ENCODE measurements around the gene DHFR2.

Gene DHFR2

DNA sequence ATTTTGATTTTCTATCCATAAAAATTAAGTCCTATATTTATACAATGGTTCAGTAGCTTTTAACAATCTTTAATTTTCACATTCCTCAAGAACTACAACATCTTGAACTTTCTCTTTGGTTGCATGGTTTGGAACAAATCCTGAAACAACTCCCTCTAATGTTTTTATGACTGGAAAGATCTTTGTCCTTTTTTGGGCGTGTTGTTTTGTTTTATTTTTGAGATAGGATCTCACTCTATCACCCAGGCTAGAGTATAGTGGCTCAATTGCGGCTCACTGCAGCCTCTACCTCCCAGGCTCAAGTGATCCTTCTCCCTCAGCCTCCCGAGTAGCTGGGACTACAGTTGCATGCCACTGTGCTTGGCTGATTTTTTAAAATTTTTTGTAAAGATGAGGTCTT is 38.3 kb downstream of the DHFR2 start:
- DNase-seq (ENCODE audit: low spot score) = no peak
- H3K27ac ChIP-seq (ENCODE audit: poor library complexity, severe bottlenecking) = no peak overlapping the region
- TF ChIP-seq, protein P1, sequence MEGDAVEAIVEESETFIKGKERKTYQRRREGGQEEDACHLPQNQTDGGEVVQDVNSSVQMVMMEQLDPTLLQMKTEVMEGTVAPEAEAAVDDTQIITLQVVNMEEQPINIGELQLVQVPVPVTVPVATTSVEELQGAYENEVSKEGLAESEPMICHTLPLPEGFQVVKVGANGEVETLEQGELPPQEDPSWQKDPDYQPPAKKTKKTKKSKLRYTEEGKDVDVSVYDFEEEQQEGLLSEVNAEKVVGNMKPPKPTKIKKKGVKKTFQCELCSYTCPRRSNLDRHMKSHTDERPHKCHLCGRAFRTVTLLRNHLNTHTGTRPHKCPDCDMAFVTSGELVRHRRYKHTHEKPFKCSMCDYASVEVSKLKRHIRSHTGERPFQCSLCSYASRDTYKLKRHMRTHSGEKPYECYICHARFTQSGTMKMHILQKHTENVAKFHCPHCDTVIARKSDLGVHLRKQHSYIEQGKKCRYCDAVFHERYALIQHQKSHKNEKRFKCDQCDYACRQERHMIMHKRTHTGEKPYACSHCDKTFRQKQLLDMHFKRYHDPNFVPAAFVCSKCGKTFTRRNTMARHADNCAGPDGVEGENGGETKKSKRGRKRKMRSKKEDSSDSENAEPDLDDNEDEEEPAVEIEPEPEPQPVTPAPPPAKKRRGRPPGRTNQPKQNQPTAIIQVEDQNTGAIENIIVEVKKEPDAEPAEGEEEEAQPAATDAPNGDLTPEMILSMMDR (IDR thresholded peaks at IDR 0.05; ENCODE audit: poor library complexity, severe bottlenecking) = no peak

DNA sequence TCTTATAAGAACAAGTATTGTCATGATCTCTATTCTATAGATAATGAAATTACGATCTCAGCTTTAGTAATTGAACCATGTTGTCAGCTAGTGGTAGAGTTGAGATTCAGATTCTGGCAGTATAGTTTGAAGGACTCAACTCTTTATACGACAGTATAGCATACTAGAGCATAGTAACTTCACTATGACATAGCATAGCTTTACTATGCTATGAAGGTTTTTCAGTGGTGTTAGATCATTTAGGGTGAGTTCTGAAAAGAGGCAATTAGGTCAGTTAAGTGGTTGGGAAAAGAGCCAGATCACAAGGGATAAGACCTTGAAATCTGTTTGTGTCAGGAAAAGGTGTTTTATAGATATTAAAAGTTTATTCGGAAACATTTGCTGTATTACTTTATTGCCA is 42.4 kb downstream of the DHFR2 start:
- TF ChIP-seq, protein P1 (IDR thresholded peaks at IDR 0.05; ENCODE audit: poor library complexity, severe bottlenecking) = no peak
- H3K27ac ChIP-seq (ENCODE audit: poor library complexity, severe bottlenecking) = no peak overlapping the region
- H3K4me1 ChIP-seq (ENCODE audit: insufficient read depth, poor library complexity, severe bottlenecking) = no peaks in the 10 kb centered on the region
- ATAC-seq (ENCODE audit: low read depth) (no peak), DNase-seq (ENCODE audit: low spot score) (no peak)
- H3K27me3 ChIP-seq (ENCODE audit: insufficient read depth, poor library complexity, severe bottlenecking) = no peaks in the 10 kb centered on the region
- H3K9me3 ChIP-seq (ENCODE audit: severe bottlenecking) = no peaks in the 10 kb centered on the region
- no peak overlapping the region for H3K4me3 ChIP-seq (ENCODE audit: severe bottlenecking)
- H3K36me3 ChIP-seq (ENCODE audit: low read depth) = peaks cover 6% of the 10 kb centered on the region

More for the DNA sequence above, 38.3 kb downstream of the DHFR2 start:
- Histone ChIP-seq H3K4me1 (ENCODE audit: insufficient read depth, poor library complexity, severe bottlenecking) (peaks cover 13% of the 10 kb centered on the region), H3K9me3 (ENCODE audit: severe bottlenecking) (no peaks in the 10 kb centered on the region), H3K36me3 (ENCODE audit: low read depth) (peaks cover 15% of the 10 kb centered on the region), H3K27me3 (ENCODE audit: insufficient read depth, poor library complexity, severe bottlenecking) (no peaks in the 10 kb centered on the region), H3K4me3 (ENCODE audit: severe bottlenecking) (no peak overlapping the region)
- ATAC-seq (ENCODE audit: low read depth) = no peak

DNA sequence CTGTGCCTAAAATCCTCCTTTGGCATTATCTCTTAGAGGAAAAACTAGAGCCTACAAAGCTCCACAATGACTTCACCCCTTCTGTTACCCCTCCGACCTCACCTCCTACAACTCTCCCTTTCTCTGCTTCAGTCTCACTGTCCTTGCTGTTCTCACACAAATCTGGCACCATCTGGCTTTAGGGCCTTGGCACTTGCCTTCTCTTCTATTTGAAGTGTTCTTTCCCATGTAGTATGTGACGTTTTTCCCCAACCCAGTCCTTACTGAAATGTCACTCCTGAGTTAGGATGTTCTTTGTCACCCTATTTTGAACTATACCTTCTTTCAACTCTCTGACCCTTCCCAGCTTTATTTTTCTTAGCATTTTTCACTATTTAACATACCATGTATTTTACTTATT is 43.1 kb downstream of the DHFR2 start:
- H3K4me3 ChIP-seq (ENCODE audit: severe bottlenecking) = no peak overlapping the region
- H3K27ac ChIP-seq (ENCODE audit: poor library complexity, severe bottlenecking) = no peak overlapping the region
- H3K4me1 ChIP-seq (ENCODE audit: insufficient read depth, poor library complexity, severe bottlenecking) = no peaks in the 10 kb centered on the region
- DNase-seq (ENCODE audit: low spot score) (no peak), ATAC-seq (ENCODE audit: low read depth) (no peak)
- H3K27me3 ChIP-seq (ENCODE audit: insufficient read depth, poor library complexity, severe bottlenecking) = no peaks in the 10 kb centered on the region
- peaks cover 6% of the 10 kb centered on the region for H3K36me3 ChIP-seq (ENCODE audit: low read depth)
- H3K9me3 ChIP-seq (ENCODE audit: severe bottlenecking) = no peaks in the 10 kb centered on the region
- TF ChIP-seq, protein P1 (IDR thresholded peaks at IDR 0.05; ENCODE audit: poor library complexity, severe bottlenecking) = no peak

DNA sequence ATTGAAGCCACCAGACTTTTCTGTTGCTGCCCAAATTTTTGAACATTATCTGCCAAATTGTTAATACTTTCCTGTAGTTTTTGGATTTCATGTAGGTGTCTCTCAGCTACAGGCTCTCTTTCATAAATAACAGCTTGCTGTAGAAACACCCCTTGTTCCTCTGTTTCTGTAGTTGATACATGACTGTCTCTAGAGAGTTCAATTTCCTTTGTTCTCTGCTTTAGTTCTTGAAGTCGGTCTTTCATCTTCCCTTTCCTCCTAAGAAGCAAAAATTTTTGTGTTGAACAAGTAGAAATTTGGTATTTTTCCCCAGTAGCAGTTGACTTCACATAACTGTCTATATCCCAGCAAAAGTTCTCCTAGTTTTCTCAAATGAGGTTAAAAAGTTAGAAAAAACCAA is 47.7 kb downstream of the DHFR2 start:
- Histone ChIP-seq H3K27me3 (ENCODE audit: insufficient read depth, poor library complexity, severe bottlenecking) (no peaks in the 10 kb centered on the region), H3K4me1 (ENCODE audit: insufficient read depth, poor library complexity, severe bottlenecking) (no peaks in the 10 kb centered on the region), H3K36me3 (ENCODE audit: low read depth) (peaks cover 5% of the 10 kb centered on the region; the same call in 1 of the 2 replicates), H3K9me3 (ENCODE audit: severe bottlenecking) (no peaks in the 10 kb centered on the region), H3K4me3 (ENCODE audit: severe bottlenecking) (no peak overlapping the region), H3K27ac (ENCODE audit: poor library complexity, severe bottlenecking) (no peak overlapping the region)
- TF ChIP-seq, protein P1 (IDR thresholded peaks at IDR 0.05; ENCODE audit: poor library complexity, severe bottlenecking) = no peak
- ATAC-seq (ENCODE audit: low read depth) (no peak), DNase-seq (ENCODE audit: low spot score) (no peak)

DNA sequence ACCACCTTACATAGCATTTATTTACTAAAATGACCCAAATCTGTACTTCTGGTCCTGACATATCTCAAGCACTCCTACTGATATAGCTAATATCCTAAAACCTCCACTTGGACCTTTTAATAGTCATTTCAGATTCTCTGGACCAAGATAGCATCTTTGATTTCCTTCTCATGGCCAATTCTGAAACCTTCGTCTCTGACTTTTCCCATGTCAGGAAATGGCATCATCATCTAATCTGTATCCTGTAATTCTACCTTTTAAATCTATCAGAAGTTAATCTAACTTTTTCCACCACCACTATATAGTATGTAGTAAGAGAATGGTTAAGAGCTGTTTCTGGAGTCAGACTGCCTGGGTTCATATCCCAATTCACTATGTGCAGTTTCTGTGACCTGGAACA is 50.5 kb downstream of the DHFR2 start:
- Histone ChIP-seq H3K4me3 (ENCODE audit: severe bottlenecking) (no peak overlapping the region), H3K27ac (ENCODE audit: poor library complexity, severe bottlenecking) (no peak overlapping the region), H3K4me1 (ENCODE audit: insufficient read depth, poor library complexity, severe bottlenecking) (no peaks in the 10 kb centered on the region), H3K27me3 (ENCODE audit: insufficient read depth, poor library complexity, severe bottlenecking) (no peaks in the 10 kb centered on the region), H3K9me3 (ENCODE audit: severe bottlenecking) (no peaks in the 10 kb centered on the region), H3K36me3 (ENCODE audit: low read depth) (peaks cover 5% of the 10 kb centered on the region; the same call in 1 of the 2 replicates)
- ATAC-seq (ENCODE audit: low read depth) (no peak), DNase-seq (ENCODE audit: low spot score) (no peak)
- TF ChIP-seq, protein P1 (IDR thresholded peaks at IDR 0.05; ENCODE audit: poor library complexity, severe bottlenecking) = no peak

All from RWPE2 (cell line).